NB4 (cell line): ENCODE measurements around the gene KLK3.

Experiments
- DNase-seq: peaks from one replicate; pipeline ENCODE4 v3.0.0; 2010; ENCODE audit warnings: low read depth
- H3K4me3 ChIP-seq: one replicate; pipeline ENCODE4 v1.5.1; 2011; ENCODE audit warnings: mild to moderate bottlenecking, low read depth, low read length, moderate library complexity
- CTCF ChIP-seq: IDR thresholded peaks from one replicate; pipeline ENCODE4 v1.5.1; 2012; ENCODE audit warnings: low read depth, low read length
- MAX ChIP-seq: IDR thresholded peaks from 2 replicates; pipeline ENCODE4 v1.6.1; 2011; ENCODE audit warnings: low read depth, low read length
- MYC ChIP-seq: IDR thresholded peaks from 2 replicates; pipeline ENCODE4 v1.6.1; 2011; ENCODE audit warnings: low read depth, low read length
- POLR2A ChIP-seq: IDR thresholded peaks from 2 replicates; pipeline ENCODE4 v1.6.1; 2011; ENCODE audit warnings: mild to moderate bottlenecking; ENCODE audit not compliant: insufficient read length; ENCODE audit errors: extremely low read depth

KLK3 gene

GRCh38 chr19:50835103-50835784, 19.5 kb upstream of the KLK3 start:
- no peak overlapping the region for H3K4me3 ChIP-seq
- DNase-seq, result no peak
- no peak for TF ChIP-seq MAX

- no peak overlapping the region for H3K4me3 ChIP-seq
- no peak for TF ChIP-seq MYC
- TF ChIP-seq POLR2A, result no peak
- no peak for TF ChIP-seq MAX
- TF ChIP-seq CTCF, result no peak
- peak; percentile 29 for DNase-seq
These were observed 18.8 kb upstream of the KLK3 start for GRCh38 chr19:50835785-50836542.

- no peak overlapping the region for H3K4me3 ChIP-seq
- no peak for DNase-seq
- no peak for TF ChIP-seq POLR2A
- TF ChIP-seq CTCF, result no peak
- no peak for TF ChIP-seq MAX
- no peak for TF ChIP-seq MYC
These were observed 18.0 kb upstream of the KLK3 start for GRCh38 chr19:50836543-50837195.

- TF ChIP-seq MYC, result no peak
- TF ChIP-seq POLR2A, result no peak
- TF ChIP-seq CTCF, result no peak
- TF ChIP-seq MAX, result no peak
- H3K4me3 ChIP-seq, result no peak overlapping the region
- no peak for DNase-seq
These were observed 17.4 kb upstream of the KLK3 start for GRCh38 chr19:50837300-50837699.

- no peak overlapping the region for H3K4me3 ChIP-seq
- DNase-seq, result peak; percentile 41
- no peak for TF ChIP-seq POLR2A
- TF ChIP-seq CTCF, result peak; percentile 43
These were observed 16.5 kb upstream of the KLK3 start for GRCh38 chr19:50838239-50838638.

GRCh38 chr19:50839712-50840655, 14.7 kb upstream of the KLK3 start:
- TF ChIP-seq CTCF, result no peak
- no peak for TF ChIP-seq POLR2A
- no peak for TF ChIP-seq MAX
- no peak for TF ChIP-seq MYC

More at GRCh38 chr19:50839712-50840655, 14.7 kb upstream of the KLK3 start:
- no peak for DNase-seq
- H3K4me3 ChIP-seq, result no peak overlapping the region
